ENCODE measurements around the gene SACM1L.

Gene SACM1L

GRCh38 chr3:45775571-45776300, 86.5 kb downstream of the SACM1L start:
- in situ Hi-C loops (cut with MboI; ENCODE audit: low pct_unique_long_range_greater_than_20kb, low sequenced_read_pairs): no loop called here
- no peak for DNase-seq

GRCh38 chr3:45776301-45776595, 87.1 kb downstream of the SACM1L start:
- in situ Hi-C loops (cut with MboI; ENCODE audit: low pct_unique_long_range_greater_than_20kb, low sequenced_read_pairs): no loop called here
- DNase-seq: no peak

GRCh38 chr3:45776611-45777010, 87.4 kb downstream of the SACM1L start:
- DNase-seq: no peak
- in situ Hi-C loops (cut with MboI; ENCODE audit: low pct_unique_long_range_greater_than_20kb, low sequenced_read_pairs): no loop called here

GRCh38 chr3:45777111-45777745, 88.0 kb downstream of the SACM1L start:
- DNase-seq: no peak
- in situ Hi-C loops (cut with MboI; ENCODE audit: low pct_unique_long_range_greater_than_20kb, low sequenced_read_pairs): no loop called here

- in situ Hi-C loops (cut with MboI; ENCODE audit: low pct_unique_long_range_greater_than_20kb, low sequenced_read_pairs): no loop called here
- DNase-seq: no peak
Observed at GRCh38 chr3:45777746-45778386, 88.7 kb downstream of the SACM1L start.

GRCh38 chr3:45778761-45779201, 89.6 kb downstream of the SACM1L start:
- DNase-seq: no peak
- in situ Hi-C loops (cut with MboI; ENCODE audit: low pct_unique_long_range_greater_than_20kb, low sequenced_read_pairs): no loop called here

- DNase-seq: no peak
- in situ Hi-C loops (cut with MboI; ENCODE audit: low pct_unique_long_range_greater_than_20kb, low sequenced_read_pairs): no loop called here
Observed at GRCh38 chr3:45779746-45780735, 90.8 kb downstream of the SACM1L start.

- in situ Hi-C loops (cut with MboI; ENCODE audit: low pct_unique_long_range_greater_than_20kb, low sequenced_read_pairs): no loop called here
- DNase-seq: no peak
Observed at GRCh38 chr3:45781271-45781670, 92.1 kb downstream of the SACM1L start.

GRCh38 chr3:45781841-45782240, 92.6 kb downstream of the SACM1L start:
- DNase-seq: no peak
- in situ Hi-C loops (cut with MboI; ENCODE audit: low pct_unique_long_range_greater_than_20kb, low sequenced_read_pairs): no loop called here

GRCh38 chr3:45782381-45782780, 93.2 kb downstream of the SACM1L start:
- in situ Hi-C loops (cut with MboI; ENCODE audit: low pct_unique_long_range_greater_than_20kb, low sequenced_read_pairs): no loop called here
- DNase-seq: no peak

- in situ Hi-C loops (cut with MboI; ENCODE audit: low pct_unique_long_range_greater_than_20kb, low sequenced_read_pairs): no loop called here
- no peak for DNase-seq
Observed at GRCh38 chr3:45783667-45784066, 94.5 kb downstream of the SACM1L start.

GRCh38 chr3:45785605-45786150, 96.5 kb downstream of the SACM1L start:
- DNase-seq: no peak
- in situ Hi-C loops (cut with MboI; ENCODE audit: low pct_unique_long_range_greater_than_20kb, low sequenced_read_pairs): no loop called here

- in situ Hi-C loops (cut with MboI; ENCODE audit: low pct_unique_long_range_greater_than_20kb, low sequenced_read_pairs): no loop called here
- DNase-seq: no peak
Observed at GRCh38 chr3:45786801-45787495, 97.8 kb downstream of the SACM1L start.

- no peak for DNase-seq
- in situ Hi-C loops (cut with MboI; ENCODE audit: low pct_unique_long_range_greater_than_20kb, low sequenced_read_pairs): no loop called here
Observed at GRCh38 chr3:45787551-45787950, 98.4 kb downstream of the SACM1L start.

GRCh38 chr3:45789235-45789812, 100.1 kb downstream of the SACM1L start:
- DNase-seq: no peak
- in situ Hi-C loops (cut with MboI; ENCODE audit: low pct_unique_long_range_greater_than_20kb, low sequenced_read_pairs): no loop called here

GRCh38 chr3:45790596-45790995, 101.4 kb downstream of the SACM1L start:
- in situ Hi-C loops (cut with MboI; ENCODE audit: low pct_unique_long_range_greater_than_20kb, low sequenced_read_pairs): no loop called here
- DNase-seq: no peak

- in situ Hi-C loops (cut with MboI; ENCODE audit: low pct_unique_long_range_greater_than_20kb, low sequenced_read_pairs): no loop called here
- no peak for DNase-seq
Observed at GRCh38 chr3:45792036-45792435, 102.8 kb downstream of the SACM1L start.

GRCh38 chr3:45792516-45793172, 103.4 kb downstream of the SACM1L start:
- no peak for DNase-seq

More at GRCh38 chr3:45792516-45793172, 103.4 kb downstream of the SACM1L start:
- in situ Hi-C loops (cut with MboI; ENCODE audit: low pct_unique_long_range_greater_than_20kb, low sequenced_read_pairs): no loop called here
